Smooth muscle cell (in vitro differentiated cells): Measurements from ENCODE around the gene ST14. TPM values are rescaled to one million over a fixed set of nuclear protein-coding genes. Genes with fewer than 3 reads are reported as not detected.

Experiments used
- DNase-seq: peaks from one replicate; lab custom pipeline; 2025; ENCODE audit not compliant: unreplicated experiment; lab: John Stamatoyannopoulos, UW
- H2AFZ ChIP-seq: fragments of 200-600 bp; sonication (generic); 2 replicates; pipeline ENCODE4 v1.6.0; 2016; ENCODE audit warnings: antibody characterized with exemption, low read depth, mild to moderate bottlenecking
- H3F3A ChIP-seq: fragments of 200-600 bp; sonication (generic); 2 replicates; pipeline ENCODE4 v1.6.0; 2017; ENCODE audit warnings: antibody characterized with exemption, low read depth
- H3K27ac ChIP-seq: fragments of 200-600 bp; sonication (generic); 2 replicates; pipeline ENCODE4 v1.5.1; 2016; ENCODE audit warnings: low read depth, mild to moderate bottlenecking
- H3K27me3 ChIP-seq: fragments of 200-600 bp; sonication (generic); 2 replicates; pipeline ENCODE4 v1.6.1; 2016; ENCODE audit warnings: low read depth, mild to moderate bottlenecking
- H3K36me3 ChIP-seq: fragments of 200-600 bp; sonication (generic); 2 replicates; pipeline ENCODE4 v1.5.1; 2016; ENCODE audit warnings: low read depth
- H3K4me1 ChIP-seq: fragments of 200-600 bp; sonication (generic); 2 replicates; pipeline ENCODE4 v1.5.1; 2016; ENCODE audit warnings: low read depth
- H3K4me2 ChIP-seq: fragments of 200-600 bp; sonication (generic); 2 replicates; pipeline ENCODE4 v1.6.0; 2016; ENCODE audit warnings: mild to moderate bottlenecking
- H3K4me3 ChIP-seq: fragments of 200-600 bp; sonication (generic); 2 replicates; pipeline ENCODE4 v1.5.1; 2016; ENCODE audit warnings: mild to moderate bottlenecking
- H3K79me2 ChIP-seq: fragments of 200-600 bp; sonication (generic); 2 replicates; pipeline ENCODE4 v1.6.0; 2016; ENCODE audit warnings: low read depth, mild to moderate bottlenecking
- H3K9ac ChIP-seq: fragments of 200-600 bp; sonication (generic); 2 replicates; pipeline ENCODE4 v1.6.0; 2016; ENCODE audit warnings: low read depth
- H3K9me3 ChIP-seq: fragments of 200-600 bp; sonication (generic); replicated peaks from 2 replicates; pipeline ENCODE4 v1.5.1; 2016; ENCODE audit warnings: low read depth
- H4K20me1 ChIP-seq: fragments of 200-600 bp; sonication (generic); 2 replicates; pipeline ENCODE4 v1.6.0; 2016; ENCODE audit warnings: low read depth
- CTCF ChIP-seq: fragments of 200-600 bp; sonication (generic); IDR thresholded peaks from 2 replicates; pipeline ENCODE4 v1.5.1; 2017; ENCODE audit warnings: borderline replicate concordance, mild to moderate bottlenecking, antibody characterized with exemption; ENCODE audit not compliant: insufficient read depth, poor library complexity, severe bottlenecking
- WGBS: methylation state at CpG from one replicate; pipeline ENCODE4 v1.1.7; 2016; ENCODE audit warnings: low lambda C conversion rate; 5-methylcytosine and 5-hydroxymethylcytosine counted together
- polyA plus RNA-seq: library from polyadenylated mRNA; unstranded; fragments of >200 nt; fragmentation: Nextera tagmentation; extraction: Ambion mirVana; gene quantifications from 2 replicates; pipeline ENCODE4 v1.2.1, GENCODE V29; 2016
- total RNA-seq: library from RNA; depleted of rRNA; stranded (reverse); fragments of >200 nt; gene quantifications from 2 replicates; pipeline ENCODE4 v1.2.3, GENCODE V29; 2014

Gene ST14
- total and polyA plus RNA-seq, 2 experiments from 2014 or later, result 2.4 to 7.7 TPM

GRCh38 chr11:130159139-130159538 lies 443 bp upstream of the ST14 start:
- no peak for TF ChIP-seq CTCF
- Histone ChIP-seq H3K9me3 (no peaks in the 10 kb centered on the region), H3K36me3 (no peaks in the 10 kb centered on the region), H3K4me3 (peak overlapping the region; percentile 49), H3K4me1 (peaks cover 9% of the 10 kb centered on the region), H3K4me2 (peak overlapping the region; percentile 82), H3K79me2 (no peaks in the 10 kb centered on the region), H3K9ac (no peak overlapping the region), H3F3A (peaks cover 2% of the 10 kb centered on the region), H3K27ac (no peak overlapping the region), H4K20me1 (peaks cover 4% of the 10 kb centered on the region), H3K27me3 (peaks cover 52% of the 10 kb centered on the region), H2AFZ (no peak overlapping the region)
- WGBS, result 83% methylated on average over 13 of the region's 14 CpGs
- no peak for DNase-seq

GRCh38 chr11:130160498-130161155 lies 1.0 kb downstream of the ST14 start:
- no peak for DNase-seq
- Histone ChIP-seq H3K9ac (no peak overlapping the region), H3K36me3 (no peaks in the 10 kb centered on the region), H3K9me3 (no peaks in the 10 kb centered on the region), H3K4me3 (peak overlapping the region; percentile 49), H3K27me3 (peaks cover 52% of the 10 kb centered on the region), H3K4me2 (peak overlapping the region; percentile 82), H2AFZ (no peak overlapping the region), H3K4me1 (peaks cover 9% of the 10 kb centered on the region), H3F3A (peaks cover 2% of the 10 kb centered on the region), H3K27ac (no peak overlapping the region), H4K20me1 (peaks cover 4% of the 10 kb centered on the region), H3K79me2 (no peaks in the 10 kb centered on the region)
- 52% methylated on average over 19 of the region's 19 CpGs for WGBS
- no peak for TF ChIP-seq CTCF

GRCh38 chr11:130161441-130162145 lies 2.0 kb downstream of the ST14 start:
- peaks cover 52% of the 10 kb centered on the region for H3K27me3 ChIP-seq
- no peak overlapping the region for H2AFZ ChIP-seq
- DNase-seq, result no peak
- peaks cover 2% of the 10 kb centered on the region for H3F3A ChIP-seq
- H3K4me3 ChIP-seq, result peak overlapping the region; percentile 49
- peaks cover 9% of the 10 kb centered on the region for H3K4me1 ChIP-seq
- H3K9ac ChIP-seq, result no peak overlapping the region
- WGBS, result 78% methylated on average over 11 of the region's 11 CpGs
- no peaks in the 10 kb centered on the region for H3K79me2 ChIP-seq
- TF ChIP-seq CTCF, result no peak
- peak overlapping the region; percentile 82 for H3K4me2 ChIP-seq
- no peak overlapping the region for H3K27ac ChIP-seq
- H3K36me3 ChIP-seq, result no peaks in the 10 kb centered on the region
- H3K9me3 ChIP-seq, result no peaks in the 10 kb centered on the region
- peaks cover 4% of the 10 kb centered on the region for H4K20me1 ChIP-seq

GRCh38 chr11:130162733-130163132 lies 3.2 kb downstream of the ST14 start:
- H3K27me3 ChIP-seq, result peaks cover 49% of the 10 kb centered on the region
- no peak for DNase-seq
- H3K4me1 ChIP-seq, result peaks cover 9% of the 10 kb centered on the region
- no peaks in the 10 kb centered on the region for H3K9me3 ChIP-seq
- no peak overlapping the region for H2AFZ ChIP-seq
- H3K4me2 ChIP-seq, result peak overlapping the region; percentile 40
- peaks cover 4% of the 10 kb centered on the region for H4K20me1 ChIP-seq
- H3K4me3 ChIP-seq, result no peak overlapping the region
- no peak for TF ChIP-seq CTCF
- H3F3A ChIP-seq, result peaks cover 6% of the 10 kb centered on the region
- H3K79me2 ChIP-seq, result no peaks in the 10 kb centered on the region
- H3K36me3 ChIP-seq, result no peaks in the 10 kb centered on the region
- 11% methylated on average over 5 of the region's 5 CpGs for WGBS
- H3K9ac ChIP-seq, result no peak overlapping the region
- H3K27ac ChIP-seq, result no peak overlapping the region
